HL-60 (cell line): ENCODE results near the gene HMCN1.

ENCODE experiments used
- CTCF ChIP-seq: IDR thresholded peaks from one replicate; pipeline ENCODE4 v1.5.1; 2011; ENCODE audit warnings: low read length, control low read depth, inconsistent platforms; ENCODE audit not compliant: insufficient read depth
- POLR2AphosphoS5 ChIP-seq: IDR thresholded peaks from 2 replicates; pipeline ENCODE4 v1.6.1; 2012; ENCODE audit warnings: low read depth

GRCh38 chr1:185695299-185695698 lies 38.9 kb upstream of the HMCN1 start:
- TF ChIP-seq CTCF, result no peak
- no peak for TF ChIP-seq POLR2AphosphoS5
